AG04450 (cell line): ENCODE measurements around the gene TTC28. TPM values are rescaled to one million over a fixed set of nuclear protein-coding genes. Genes with fewer than 3 reads are reported as not detected.

Experiments
- CTCF ChIA-PET: fragments of 300-600, 350-600 bp; formaldehyde crosslinking; extraction: SDS; loops from one replicate; lab custom pipeline; 2022; ENCODE audit warnings: antibody characterized with exemption, inconsistent platforms; lab: Charles Lee
- POLR2A ChIA-PET: fragments of 350-600 bp; formaldehyde crosslinking; extraction: SDS; loops from one replicate; lab custom pipeline; 2021; ENCODE audit warnings: antibody characterized with exemption, inconsistent platforms; lab: Yijun Ruan, JAX
- DNase-seq: peaks from one replicate; pipeline ENCODE4 v3.0.0-alpha.2; 2011; ENCODE audit warnings: low read depth, low spot score
- H3K27ac ChIP-seq: one replicate; pipeline ENCODE4 v1.5.1; 2012; ENCODE audit warnings: low read depth, low read length, control low read depth
- H3K27me3 ChIP-seq: one replicate; pipeline ENCODE4 v1.6.0; 2012; ENCODE audit warnings: low read length; ENCODE audit not compliant: control insufficient read depth, insufficient read depth
- H3K4me3 ChIP-seq: 2 replicates; pipeline ENCODE4 v1.5.1; 2011; ENCODE audit warnings: mild to moderate bottlenecking, low read depth, low read length, control low read depth
- H3K9me3 ChIP-seq: 2 replicates; pipeline ENCODE4 v1.5.1; 2012; ENCODE audit warnings: low read length; ENCODE audit not compliant: control insufficient read depth, insufficient read depth
- CTCF ChIP-seq: IDR thresholded peaks from 2 replicates; pipeline ENCODE4 v1.5.1; 2011; ENCODE audit warnings: low read depth, low read length, control low read depth, inconsistent platforms
- polyA plus RNA-seq: library from polyadenylated mRNA; depleted of rRNA; stranded (reverse); fragments of >200 nt; gene quantifications from 2 replicates; pipeline ENCODE4 v1.2.3, GENCODE V29; 2011

The TTC28 gene
- polyA plus RNA-seq, 1 experiment, result 11.2 TPM

DNA sequence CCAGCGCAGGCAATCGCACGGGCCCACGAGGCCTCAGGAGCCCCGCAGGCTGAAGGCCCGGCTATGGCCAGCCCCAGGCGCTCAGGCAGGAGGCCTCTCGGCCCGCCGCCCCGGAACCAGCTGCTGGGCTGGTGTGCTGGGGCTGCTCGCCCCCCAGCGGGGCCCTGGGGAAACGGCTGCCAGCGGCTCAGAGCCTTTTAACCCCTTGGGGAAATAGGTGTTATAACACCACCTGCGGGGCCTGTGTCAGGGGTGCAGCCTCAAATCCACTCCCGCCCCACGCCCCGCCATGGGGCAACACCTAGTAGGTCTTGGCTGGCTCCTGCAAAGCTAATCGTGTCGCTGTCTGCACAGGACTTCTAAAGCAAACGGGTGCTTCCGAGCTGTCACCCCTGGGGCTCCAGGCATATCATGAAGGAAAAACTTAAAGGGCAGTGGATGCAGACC, 237.4 kb downstream of the TTC28 start:
- Histone ChIP-seq H3K9me3 (no peaks in the 10 kb centered on the region), H3K27me3 (no peaks in the 10 kb centered on the region), H3K4me3 (peak overlapping the region; percentile 65), H3K27ac (peak overlapping the region; percentile 81)
- TF ChIP-seq CTCF, result peak; percentile 81
- ChIA-PET CTCF (interaction anchor here (0.7 to 3.2 kb wide), 9 partner anchors 8 to 412 kb away, joined by 3 to 8 read pairs (median 4); no protein-coding TSS in a partner anchor), POLR2A (interaction anchor here (0.5 to 1.8 kb wide), 7 partner anchors 18 to 436 kb away, joined by 3 to 9 read pairs (median 3); no protein-coding TSS in a partner anchor)
- DNase-seq, result no peak

DNA sequence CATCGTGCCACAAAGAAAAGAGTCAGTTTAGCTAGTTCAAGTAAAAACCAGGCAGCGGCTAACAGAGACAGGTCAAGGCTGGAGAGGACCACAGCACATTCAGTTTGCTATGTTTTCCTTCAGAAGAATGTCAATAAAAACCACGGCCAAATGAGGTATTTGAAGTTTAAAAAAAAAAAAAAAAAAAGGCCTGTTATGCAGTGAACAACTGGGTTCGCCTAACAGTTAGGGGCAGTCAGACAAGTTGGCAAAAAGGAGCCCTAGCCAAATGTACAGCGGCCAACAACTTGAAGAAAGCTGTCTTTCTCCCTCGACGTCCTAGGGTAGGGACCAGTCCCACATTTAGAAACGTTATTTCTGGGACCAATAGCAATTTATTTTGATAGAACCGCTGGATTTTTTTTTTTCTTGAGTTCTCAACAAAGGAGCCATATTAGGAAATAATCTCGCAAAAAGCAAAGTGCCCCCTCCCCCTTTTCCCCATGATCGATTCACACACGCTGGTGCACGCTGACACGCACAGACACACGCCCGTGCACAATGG, 237.8 kb downstream of the TTC28 start:
- no peak for DNase-seq
- no peaks in the 10 kb centered on the region for H3K9me3 ChIP-seq
- peak overlapping the region; percentile 65 for H3K4me3 ChIP-seq
- no peaks in the 10 kb centered on the region for H3K27me3 ChIP-seq
- TF ChIP-seq CTCF, result no peak
- POLR2A ChIA-PET, result interaction anchor here (0.5 to 1.8 kb wide), 5 partner anchors 17 to 437 kb away, joined by 3 to 9 read pairs (median 3); no protein-coding TSS in a partner anchor
- CTCF ChIA-PET, result interaction anchor here (0.7 to 3.2 kb wide), 10 partner anchors 8 to 1134 kb away, joined by 3 to 8 read pairs (median 4); no protein-coding TSS in a partner anchor
- peak overlapping the region; percentile 40 for H3K27ac ChIP-seq

DNA sequence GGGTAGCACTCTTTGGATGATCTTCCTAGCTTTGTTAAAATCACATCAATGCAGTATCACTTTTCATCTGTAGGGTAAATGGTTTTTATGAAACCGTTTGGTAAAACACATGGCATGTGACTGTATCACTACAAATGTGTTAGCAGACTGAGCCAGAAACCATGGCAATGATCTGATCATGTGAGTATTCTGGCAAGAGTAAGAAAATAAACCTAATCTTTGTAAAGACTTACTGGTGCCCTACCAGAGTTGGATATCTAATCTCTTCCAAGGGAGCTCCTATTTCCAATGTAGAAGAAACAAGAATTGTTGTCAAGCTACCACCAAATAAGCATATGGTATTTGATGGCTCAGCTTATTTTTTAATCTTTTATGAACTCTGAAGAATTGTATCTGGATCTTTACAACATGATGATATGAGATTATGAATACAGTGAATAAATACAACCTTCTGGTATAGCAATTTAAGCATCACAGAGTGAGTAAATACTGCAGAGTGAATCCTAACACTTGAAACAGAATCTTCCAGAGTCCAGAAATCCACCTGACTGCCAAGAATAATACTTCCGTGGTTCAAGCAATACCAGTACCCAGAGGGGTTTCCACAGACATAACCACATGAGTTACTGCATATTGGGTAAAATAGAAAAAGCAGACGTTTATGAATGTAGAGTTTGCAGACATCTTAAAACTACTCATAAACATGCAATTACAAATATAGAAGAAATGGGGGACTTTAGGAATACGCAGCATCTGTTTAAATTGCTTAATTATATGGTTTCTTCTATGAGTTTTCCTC, 238.8 kb downstream of the TTC28 start:
- TF ChIP-seq CTCF, result peak; percentile 29
- Histone ChIP-seq H3K27ac (no peak overlapping the region), H3K9me3 (no peaks in the 10 kb centered on the region), H3K4me3 (peak overlapping the region; percentile 65; the same call in 1 of the 2 replicates), H3K27me3 (no peaks in the 10 kb centered on the region)
- DNase-seq, result no peak
- ChIA-PET POLR2A (no interaction called here), CTCF (interaction anchor here (0.8 to 3.2 kb wide), 11 partner anchors 13 to 559 kb away, joined by 3 to 14 read pairs (median 4); no protein-coding TSS in a partner anchor)

DNA sequence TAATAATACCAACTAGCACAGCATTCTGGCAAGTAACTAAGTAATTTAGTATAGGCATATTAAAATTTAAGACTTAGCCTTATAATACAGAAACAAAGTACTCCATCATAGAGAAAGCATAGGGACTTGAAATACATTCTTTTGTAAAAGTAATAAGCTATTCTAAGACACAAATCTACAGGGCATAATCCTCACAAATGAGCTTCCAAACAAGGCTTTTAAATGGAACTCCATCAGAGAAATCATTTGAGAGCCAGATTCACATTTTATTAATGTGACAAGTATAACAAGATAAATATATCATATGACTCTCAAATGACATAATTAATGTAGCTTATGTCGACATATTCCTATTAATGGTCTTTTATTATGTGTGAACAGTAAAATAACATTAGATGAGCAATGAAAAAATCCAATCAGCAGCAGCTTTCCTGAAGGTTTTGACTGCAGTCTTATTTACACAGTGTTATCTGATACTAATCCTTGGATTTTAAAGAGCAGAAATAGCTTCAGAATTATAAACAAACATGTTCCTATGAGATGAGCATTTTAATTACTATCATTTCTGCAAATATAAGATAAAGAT, 241.4 kb downstream of the TTC28 start:
- no peaks in the 10 kb centered on the region for H3K9me3 ChIP-seq
- H3K27ac ChIP-seq, result no peak overlapping the region
- TF ChIP-seq CTCF, result no peak
- ChIA-PET POLR2A (interaction anchor here (1.1 kb wide), 1 partner anchor 13 kb away, joined by 3 read pairs; no protein-coding TSS in a partner anchor), CTCF (interaction anchor here (0.5 to 0.9 kb wide), 2 partner anchors 100 to 386 kb away, joined by 3 read pairs; no protein-coding TSS in a partner anchor)
- H3K4me3 ChIP-seq, result no peak overlapping the region
- no peak for DNase-seq
- no peaks in the 10 kb centered on the region for H3K27me3 ChIP-seq
